Nephron progenitor cell (in vitro differentiated cells): Measurements from ENCODE around the gene EFHD1.

ENCODE experiments used
- DNase-seq: peaks from one replicate; pipeline ENCODE4 v3.0.0; 2021
- H3K27ac Mint-ChIP-seq: 2 replicates; pipeline ENCODE4 v1.8.0; 2021; ENCODE audit warnings: mild to moderate bottlenecking, moderate library complexity, mixed read lengths
- H3K27me3 Mint-ChIP-seq: 2 replicates; pipeline ENCODE4 v1.8.0; 2021; ENCODE audit warnings: mild to moderate bottlenecking, low read depth, mixed read lengths; ENCODE audit not compliant: poor library complexity
- H3K36me3 Mint-ChIP-seq: 2 replicates; pipeline ENCODE4 v1.8.0; 2021; ENCODE audit warnings: low read depth, mixed read lengths
- H3K4me1 Mint-ChIP-seq: 2 replicates; pipeline ENCODE4 v1.8.0; 2021; ENCODE audit warnings: mixed read lengths
- H3K4me3 Mint-ChIP-seq: 2 replicates; pipeline ENCODE4 v1.8.0; 2021; ENCODE audit warnings: mild to moderate bottlenecking, moderate library complexity, mixed read lengths
- H3K9me3 Mint-ChIP-seq: 2 replicates; pipeline ENCODE4 v1.8.0; 2021; ENCODE audit warnings: mild to moderate bottlenecking, moderate library complexity, mixed read lengths
- TF ChIP-seq, protein P1 (sequence below): fragments of 200-600 bp; sonication (generic); IDR thresholded peaks from 2 replicates; pipeline ENCODE4 v1.5.0; 2021; ENCODE audit warnings: antibody characterized with exemption

The EFHD1 gene

DNA sequence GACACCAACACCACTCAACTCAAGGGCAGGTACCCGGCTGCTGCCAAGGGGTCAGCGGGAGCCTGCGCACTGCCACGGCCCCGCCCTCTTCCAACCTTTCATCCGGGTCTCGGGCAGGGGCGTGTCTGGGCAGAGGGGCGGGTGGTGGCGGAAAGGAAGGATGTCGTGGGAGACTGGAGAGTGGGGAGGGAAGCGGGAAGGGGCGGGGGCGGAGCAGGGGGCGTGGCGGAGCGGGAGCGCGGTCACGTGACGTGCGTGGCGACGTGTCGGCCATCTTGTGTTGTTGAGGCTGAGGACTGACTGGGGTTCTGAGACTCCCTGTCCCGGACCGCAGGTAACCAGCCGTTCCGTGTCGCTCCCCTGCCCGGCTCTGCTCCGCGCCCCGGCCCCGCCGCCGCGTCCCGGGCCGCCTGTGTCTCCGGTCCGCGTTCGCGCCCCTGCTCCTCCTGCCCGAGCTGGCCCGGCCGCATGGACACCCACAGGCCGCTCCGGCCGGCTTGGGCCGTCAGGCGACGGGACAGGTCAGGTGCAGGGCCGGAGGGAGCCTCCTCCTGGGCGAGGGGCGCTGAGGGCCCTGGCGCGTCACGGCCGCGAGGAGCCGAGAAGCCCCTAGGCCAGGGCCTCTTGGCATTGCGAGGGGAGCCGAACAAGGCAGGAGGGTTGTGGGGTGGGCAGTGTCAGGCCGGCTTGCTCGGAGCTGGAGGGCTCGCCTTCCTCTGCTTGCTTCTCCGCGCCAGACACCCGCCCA is 63.8 kb downstream of the EFHD1 start, which contains the start of gene GIGYF2:
Gene GIGYF2 (plus strand): TSS at position 273 of the 748 bp plus-strand sequence. CDS start 37,867 bp downstream, outside the sequence.
- Mint-ChIP-seq H3K4me3 (peak within 1 kb of the TSS; percentile 99), H3K4me1 (peaks cover 34% of the 10 kb centered on the region), H3K9me3 (no peaks in the 10 kb centered on the region), H3K27ac (peak within 1 kb of the TSS; percentile 95), H3K27me3 (no peaks in the 10 kb centered on the region), H3K36me3 (peaks cover 12% of the 10 kb centered on the region)
- peak; percentile 99 for DNase-seq
- TF ChIP-seq, protein P1, sequence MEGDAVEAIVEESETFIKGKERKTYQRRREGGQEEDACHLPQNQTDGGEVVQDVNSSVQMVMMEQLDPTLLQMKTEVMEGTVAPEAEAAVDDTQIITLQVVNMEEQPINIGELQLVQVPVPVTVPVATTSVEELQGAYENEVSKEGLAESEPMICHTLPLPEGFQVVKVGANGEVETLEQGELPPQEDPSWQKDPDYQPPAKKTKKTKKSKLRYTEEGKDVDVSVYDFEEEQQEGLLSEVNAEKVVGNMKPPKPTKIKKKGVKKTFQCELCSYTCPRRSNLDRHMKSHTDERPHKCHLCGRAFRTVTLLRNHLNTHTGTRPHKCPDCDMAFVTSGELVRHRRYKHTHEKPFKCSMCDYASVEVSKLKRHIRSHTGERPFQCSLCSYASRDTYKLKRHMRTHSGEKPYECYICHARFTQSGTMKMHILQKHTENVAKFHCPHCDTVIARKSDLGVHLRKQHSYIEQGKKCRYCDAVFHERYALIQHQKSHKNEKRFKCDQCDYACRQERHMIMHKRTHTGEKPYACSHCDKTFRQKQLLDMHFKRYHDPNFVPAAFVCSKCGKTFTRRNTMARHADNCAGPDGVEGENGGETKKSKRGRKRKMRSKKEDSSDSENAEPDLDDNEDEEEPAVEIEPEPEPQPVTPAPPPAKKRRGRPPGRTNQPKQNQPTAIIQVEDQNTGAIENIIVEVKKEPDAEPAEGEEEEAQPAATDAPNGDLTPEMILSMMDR: no peak

DNA sequence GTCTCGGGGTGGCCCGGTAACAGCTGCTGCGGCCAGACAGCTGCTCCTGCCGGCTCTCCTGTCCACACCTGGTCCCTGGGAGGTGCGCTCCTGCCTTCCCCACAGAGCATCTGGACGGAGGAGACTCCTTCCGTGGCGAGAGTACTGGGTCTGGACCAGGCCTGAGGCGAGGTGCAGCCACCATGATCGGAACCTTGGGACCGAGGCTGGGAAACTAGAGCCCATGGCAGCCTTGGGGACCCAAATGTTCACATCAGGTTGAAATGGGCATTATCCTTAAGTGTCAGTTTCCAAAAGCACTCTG is 64.4 kb downstream of the EFHD1 start:
- no peak for DNase-seq
- peaks cover 34% of the 10 kb centered on the region for H3K4me1 Mint-ChIP-seq
- H3K27ac Mint-ChIP-seq: peak overlapping the region; percentile 95
- TF ChIP-seq, protein P1: no peak
- H3K4me3 Mint-ChIP-seq: peak overlapping the region; percentile 99
- H3K27me3 Mint-ChIP-seq: no peaks in the 10 kb centered on the region
- no peaks in the 10 kb centered on the region for H3K9me3 Mint-ChIP-seq
- H3K36me3 Mint-ChIP-seq: peaks cover 17% of the 10 kb centered on the region

DNA sequence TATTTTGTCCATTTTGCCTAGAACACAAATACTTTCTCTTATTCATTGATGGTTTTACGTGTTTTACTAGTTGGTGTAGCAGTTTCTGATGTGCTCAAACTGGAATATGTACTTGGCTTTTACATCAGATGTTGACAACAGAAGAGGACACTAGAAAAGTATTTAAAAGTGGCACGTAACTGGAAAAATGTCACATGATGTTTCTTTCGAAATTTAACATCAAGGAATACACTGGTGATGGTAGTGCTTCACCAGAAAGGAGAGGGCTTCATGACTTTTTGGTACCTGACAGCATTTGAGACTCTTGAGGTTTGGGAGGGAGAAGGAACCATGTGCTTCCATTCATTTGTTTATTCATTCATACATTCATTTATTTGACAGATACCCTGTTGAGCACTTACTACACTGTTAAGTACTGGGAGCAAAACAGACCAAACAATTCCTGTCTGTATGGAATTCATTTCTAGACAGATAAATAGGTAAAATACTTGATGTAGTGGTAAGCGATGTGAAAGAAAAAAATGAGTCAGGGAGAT is 65.2 kb downstream of the EFHD1 start:
- Mint-ChIP-seq H3K4me3 (peak overlapping the region; percentile 99), H3K9me3 (no peaks in the 10 kb centered on the region), H3K27me3 (no peaks in the 10 kb centered on the region), H3K36me3 (peaks cover 26% of the 10 kb centered on the region), H3K4me1 (peaks cover 34% of the 10 kb centered on the region), H3K27ac (peak overlapping the region; percentile 59)
- no peak for DNase-seq
- TF ChIP-seq, protein P1: no peak

DNA sequence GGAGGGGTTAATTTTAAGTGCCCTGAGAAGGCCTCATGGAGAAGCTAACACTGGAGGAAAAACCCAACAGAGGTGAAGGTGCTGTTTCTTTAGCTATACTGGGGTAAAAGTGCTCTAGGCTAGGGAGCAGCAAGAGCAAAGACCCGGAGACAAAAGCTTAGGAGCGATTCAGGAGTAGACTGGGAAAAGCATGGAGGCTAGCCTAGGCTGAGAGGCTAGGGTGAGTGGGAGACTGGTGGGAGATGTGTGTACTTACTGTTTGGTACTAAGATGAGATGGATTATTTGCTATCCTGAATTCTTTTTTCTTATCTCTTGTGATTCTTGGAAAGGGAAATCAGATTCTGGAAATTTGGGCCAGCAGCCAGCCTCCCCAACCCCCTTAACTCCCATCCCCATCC is 65.7 kb downstream of the EFHD1 start:
- no peak for DNase-seq
- TF ChIP-seq, protein P1: no peak
- Mint-ChIP-seq H3K27me3 (no peaks in the 10 kb centered on the region), H3K4me1 (peaks cover 34% of the 10 kb centered on the region), H3K4me3 (peak overlapping the region; percentile 99), H3K27ac (peak overlapping the region; percentile 59), H3K9me3 (peaks cover 4% of the 10 kb centered on the region), H3K36me3 (peaks cover 31% of the 10 kb centered on the region)

DNA sequence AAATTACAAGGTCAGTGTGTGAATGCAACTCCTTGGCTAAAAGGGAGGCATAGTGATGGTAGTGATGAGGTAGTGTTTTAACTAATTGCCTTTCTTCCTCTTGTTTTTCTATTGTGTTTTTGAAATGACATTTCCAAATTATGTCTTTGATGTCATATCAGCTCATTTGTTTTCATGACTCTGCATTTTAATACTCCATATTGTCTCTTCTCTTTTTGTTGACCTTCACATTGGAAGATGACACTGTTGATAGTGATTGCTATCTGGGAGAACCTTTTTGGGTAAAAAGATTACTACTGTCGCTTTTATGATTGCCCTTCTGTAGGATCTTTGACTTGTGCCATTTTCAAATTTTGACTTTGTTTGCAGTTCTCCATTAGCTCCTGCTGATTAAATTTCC is 66.8 kb downstream of the EFHD1 start:
- no peak for DNase-seq
- Mint-ChIP-seq H3K4me1 (peaks cover 34% of the 10 kb centered on the region), H3K4me3 (peak overlapping the region; percentile 99), H3K27ac (no peak overlapping the region), H3K36me3 (peaks cover 41% of the 10 kb centered on the region), H3K9me3 (peaks cover 4% of the 10 kb centered on the region), H3K27me3 (no peaks in the 10 kb centered on the region)
- TF ChIP-seq, protein P1: no peak

DNA sequence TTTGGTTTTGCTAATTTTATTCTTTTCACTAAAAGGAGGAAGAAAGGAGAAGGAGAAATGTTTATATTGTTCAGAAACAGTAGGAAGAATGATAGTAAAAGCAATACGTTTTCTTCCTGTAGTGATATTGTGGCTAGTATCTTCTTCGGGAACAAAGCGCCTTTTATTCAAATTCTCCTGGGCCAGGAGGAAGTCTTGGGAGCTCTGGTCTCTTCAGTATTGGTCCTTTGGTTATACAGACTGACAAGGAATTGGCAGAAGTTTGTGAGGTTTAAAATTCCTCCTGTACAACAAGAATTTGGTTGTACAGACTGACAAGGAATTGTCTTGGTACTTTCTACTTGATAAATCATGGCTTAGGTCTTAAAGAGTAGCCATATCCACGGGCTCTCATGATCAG is 73.7 kb downstream of the EFHD1 start:
- no peak for DNase-seq
- TF ChIP-seq, protein P1: no peak
- Mint-ChIP-seq H3K4me3 (no peak overlapping the region), H3K27ac (no peak overlapping the region), H3K4me1 (no peaks in the 10 kb centered on the region), H3K9me3 (peaks cover 5% of the 10 kb centered on the region), H3K27me3 (no peaks in the 10 kb centered on the region), H3K36me3 (peaks cover 81% of the 10 kb centered on the region)
